T-cell (primary cell): ENCODE measurements around the gene SDK2. TPM values are rescaled to one million over a fixed set of nuclear protein-coding genes. Genes with fewer than 3 reads are reported as not detected.

ENCODE experiments used
- ATAC-seq, 4 experiments: fragments of 200-7000 bp in 3 of 4; fragments of 150-1000 bp in 1 of 4; cut with Tn5 transposase; replicated peaks in 1 of 4; 1 replicate in 3 of 4; 2 replicates in 1 of 4; pipeline ENCODE4 v1.10.0; 2021; ENCODE audit warnings: moderate library complexity in 3 of 4, mild to moderate bottlenecking in 2 of 4, moderate number of reproducible peaks in 1 of 4
- CTCF ChIA-PET, 2 donors: fragments of 300-600 bp; sonication (Branson Sonifier 250); formaldehyde crosslinking; loops; one replicate each; lab custom pipeline; 2022; ENCODE audit warnings: antibody characterized with exemption in 2 of 2; lab: Charles Lee
- POLR2A ChIA-PET, 2 donors: fragments of 300-600 bp; sonication (Branson Sonifier 250); formaldehyde crosslinking; loops; one replicate each; lab custom pipeline; 2022; ENCODE audit warnings: antibody characterized with exemption in 2 of 2; lab: Charles Lee
- DNase-seq, 35 experiments: peaks; one replicate each; pipeline versions ENCODE4 v3.0.0 to v3.0.0-alpha.2; 2013 to 2023
- H3K27ac ChIP-seq: one replicate; pipeline ENCODE4 v1.5.1; 2013; ENCODE audit warnings: low read length
- H3K27me3 ChIP-seq, 2 experiments: replicated peaks in 1 of 2; 1 replicate in 1 of 2; 2 replicates in 1 of 2; pipeline versions ENCODE4 v1.6.1 to v1.7.0; 2013; ENCODE audit warnings: low read length in 1 of 2, mixed read lengths in 1 of 2; ENCODE audit not compliant: control insufficient read depth in 2 of 2, insufficient read depth in 2 of 2; ENCODE audit errors: extremely low read depth in 1 of 2
- H3K36me3 ChIP-seq, 2 donors: 1 replicate in 1 of 2; 2 replicates in 1 of 2; pipeline versions ENCODE4 v1.6.1 to v1.7.0; 2013; ENCODE audit warnings: low read length in 1 of 2; ENCODE audit not compliant: control insufficient read depth in 2 of 2, insufficient read depth in 1 of 2; ENCODE audit errors: extremely low read depth in 1 of 2
- H3K4me1 ChIP-seq, 2 experiments: 1 replicate in 1 of 2; 2 replicates in 1 of 2; pipeline versions ENCODE4 v1.6.1 to v1.7.0; 2013; ENCODE audit warnings: low read length in 2 of 2, mixed read lengths in 1 of 2; ENCODE audit not compliant: insufficient read depth in 2 of 2, control insufficient read depth in 1 of 2; ENCODE audit errors: extremely low read depth in 1 of 2
- H3K4me3 ChIP-seq, 2 donors: 1 replicate in 1 of 2; 2 replicates in 1 of 2; pipeline versions ENCODE4 v1.5.1 to v1.7.0; 2013; ENCODE audit warnings: mild to moderate bottlenecking in 2 of 2, low read length in 1 of 2, moderate library complexity in 1 of 2; ENCODE audit not compliant: control insufficient read depth in 1 of 2; ENCODE audit errors: extremely low read depth in 1 of 2
- H3K9me3 ChIP-seq: 2 replicates; pipeline ENCODE4 v1.7.0; 2013
- H3K27ac Mint-ChIP-seq, 2 donors: one replicate each; pipeline ENCODE4 v1.8.0; 2020 to 2021; ENCODE audit warnings: mild to moderate bottlenecking in 2 of 2, mixed read lengths in 2 of 2
- H3K27me3 Mint-ChIP-seq, 2 donors: one replicate each; pipeline ENCODE4 v1.8.0; 2021 to 2022; ENCODE audit warnings: mixed read lengths in 2 of 2
- H3K36me3 Mint-ChIP-seq: one replicate; pipeline ENCODE4 v1.8.0; 2021; ENCODE audit warnings: mixed read lengths
- H3K4me1 Mint-ChIP-seq, 3 donors: one replicate each; pipeline ENCODE4 v1.8.0; 2020 to 2022; ENCODE audit warnings: mixed read lengths in 3 of 3, mild to moderate bottlenecking in 1 of 3
- H3K4me3 Mint-ChIP-seq, 3 donors: one replicate each; pipeline ENCODE4 v1.8.0; 2020 to 2022; ENCODE audit warnings: mild to moderate bottlenecking in 3 of 3, mixed read lengths in 3 of 3, moderate library complexity in 3 of 3
- H3K9me3 Mint-ChIP-seq, 3 donors: one replicate each; pipeline ENCODE4 v1.8.0; 2020 to 2022; ENCODE audit warnings: mixed read lengths in 3 of 3
- WGBS: methylation state at CpG from one replicate; pipeline ENCODE4 v1.1.5; 2013; ENCODE audit warnings: missing lambda C conversion rate; ENCODE audit not compliant: insufficient coverage; 5-methylcytosine and 5-hydroxymethylcytosine counted together
- total RNA-seq, 35 experiments: library from RNA in 6 of 35; stranded (reverse) in 6 of 35; fragments of 120-200 nt in 1 of 35; gene quantifications; one replicate each; pipeline versions ENCODE4 v1.2.1 to v1.2.4 and lab custom pipeline; 2013 to 2026

The SDK2 gene
- total RNA-seq, 5 donors from 2014 or later (not counting 1 experiment from before 2014, with no cell fraction given), result 2.9 to 8.3 (median 4.8) TPM

- Histone ChIP-seq H3K4me3 (no peak overlapping the region), H3K4me1 (no peaks in the 10 kb centered on the region), H3K27me3 (peaks cover 0 to 12% of the 10 kb centered on the region in 2 experiments), H3K27ac (no peak overlapping the region), H3K9me3 (no peaks in the 10 kb centered on the region), H3K36me3 (no peaks in the 10 kb centered on the region)
- Mint-ChIP-seq H3K4me1 (no peaks in the 10 kb centered on the region), H3K27ac (no peak overlapping the region), H3K36me3 (no peaks in the 10 kb centered on the region), H3K27me3 (no peaks in the 10 kb centered on the region), H3K4me3 (no peak overlapping the region), H3K9me3 (no peaks in the 10 kb centered on the region)
- DNase-seq (no peak), ATAC-seq (no peak)
- CTCF ChIA-PET, result no interaction called here
- 96% methylated on average over 5 of the region's 13 CpGs for WGBS
- POLR2A ChIA-PET, result no interaction called here
Measured at GRCh38 chr17:73352261-73352660, 292.0 kb downstream of the SDK2 start.

GRCh38 chr17:73351764-73352163, 292.5 kb downstream of the SDK2 start:
- Histone ChIP-seq H3K36me3 (no peaks in the 10 kb centered on the region), H3K4me1 (no peaks in the 10 kb centered on the region), H3K27ac (no peak overlapping the region), H3K9me3 (no peaks in the 10 kb centered on the region), H3K4me3 (no peak overlapping the region), H3K27me3 (peaks cover 0 to 11% of the 10 kb centered on the region in 2 experiments)
- H3K27me3 Mint-ChIP-seq, result no peaks in the 10 kb centered on the region
- DNase-seq (no peak), ATAC-seq (no peak)
- H3K4me1 Mint-ChIP-seq, result no peaks in the 10 kb centered on the region
- POLR2A ChIA-PET, result no interaction called here
- no peaks in the 10 kb centered on the region for H3K36me3 Mint-ChIP-seq
- no peak overlapping the region for H3K4me3 Mint-ChIP-seq
- H3K27ac Mint-ChIP-seq, result no peak overlapping the region
- H3K9me3 Mint-ChIP-seq, result no peaks in the 10 kb centered on the region
- CTCF ChIA-PET, result no interaction called here
- 75% methylated on average over 3 of the region's 3 CpGs for WGBS

- H3K4me3 Mint-ChIP-seq, result no peak overlapping the region
- H3K4me3 ChIP-seq, result no peak overlapping the region
- POLR2A ChIA-PET, result no interaction called here
- 100% methylated on average over 5 of the region's 5 CpGs for WGBS
- no peaks in the 10 kb centered on the region for H3K9me3 Mint-ChIP-seq
- no peak overlapping the region for H3K27ac Mint-ChIP-seq
- no peaks in the 10 kb centered on the region for H3K36me3 ChIP-seq
- H3K27ac ChIP-seq, result no peak overlapping the region
- CTCF ChIA-PET, result no interaction called here
- DNase-seq (no peak), ATAC-seq (no peak)
- H3K27me3 Mint-ChIP-seq, result no peaks in the 10 kb centered on the region
- H3K36me3 Mint-ChIP-seq, result no peaks in the 10 kb centered on the region
- no peaks in the 10 kb centered on the region for H3K9me3 ChIP-seq
- no peaks in the 10 kb centered on the region for H3K4me1 ChIP-seq
- peaks cover 0 to 10% of the 10 kb centered on the region in 2 experiments for H3K27me3 ChIP-seq
- H3K4me1 Mint-ChIP-seq, result no peaks in the 10 kb centered on the region
Measured at GRCh38 chr17:73350864-73351263, 293.4 kb downstream of the SDK2 start.

- Mint-ChIP-seq H3K9me3 (no peaks in the 10 kb centered on the region), H3K27me3 (no peaks in the 10 kb centered on the region)
Measured at GRCh38 chr17:73349647-73350046, 294.6 kb downstream of the SDK2 start.

GRCh38 chr17:73349138-73349537, 295.1 kb downstream of the SDK2 start:
- Histone ChIP-seq H3K9me3 (no peaks in the 10 kb centered on the region), H3K4me3 (no peak overlapping the region), H3K27me3 (peaks cover 0 to 16% of the 10 kb centered on the region in 2 experiments), H3K27ac (no peak overlapping the region), H3K4me1 (no peaks in the 10 kb centered on the region), H3K36me3 (no peaks in the 10 kb centered on the region)
- Mint-ChIP-seq H3K4me1 (no peaks in the 10 kb centered on the region), H3K36me3 (no peaks in the 10 kb centered on the region), H3K9me3 (no peaks in the 10 kb centered on the region), H3K27me3 (no peaks in the 10 kb centered on the region), H3K4me3 (no peak overlapping the region), H3K27ac (no peak overlapping the region)
- ATAC-seq, result no peak
- DNase-seq, result no peak
- 77% methylated on average over 5 of the region's 6 CpGs for WGBS
- ChIA-PET POLR2A (no interaction called here), CTCF (no interaction called here)

More at GRCh38 chr17:73349647-73350046, 294.6 kb downstream of the SDK2 start:
- ChIA-PET CTCF (no interaction called here), POLR2A (no interaction called here)
- Histone ChIP-seq H3K4me3 (no peak overlapping the region), H3K4me1 (no peaks in the 10 kb centered on the region), H3K9me3 (no peaks in the 10 kb centered on the region), H3K27ac (no peak overlapping the region), H3K36me3 (no peaks in the 10 kb centered on the region), H3K27me3 (peaks cover 0 to 11% of the 10 kb centered on the region in 2 experiments)
- DNase-seq (no peak), ATAC-seq (no peak)
- Mint-ChIP-seq H3K4me3 (no peak overlapping the region), H3K36me3 (no peaks in the 10 kb centered on the region), H3K4me1 (no peaks in the 10 kb centered on the region), H3K27ac (no peak overlapping the region)
- 98% methylated on average over 6 of the region's 9 CpGs for WGBS

- H3K27ac Mint-ChIP-seq, result no peak overlapping the region
- Histone ChIP-seq H3K4me1 (no peaks in the 10 kb centered on the region), H3K4me3 (no peak overlapping the region), H3K9me3 (no peaks in the 10 kb centered on the region), H3K27ac (no peak overlapping the region), H3K27me3 (peaks cover 0 to 20% of the 10 kb centered on the region in 2 experiments), H3K36me3 (no peaks in the 10 kb centered on the region)
- ATAC-seq (no peak), DNase-seq (no peak)
- no peaks in the 10 kb centered on the region for H3K36me3 Mint-ChIP-seq
- CTCF ChIA-PET, result no interaction called here
- H3K9me3 Mint-ChIP-seq, result no peaks in the 10 kb centered on the region
- WGBS, result 63% methylated on average over 4 of the region's 4 CpGs
- H3K4me3 Mint-ChIP-seq, result no peak overlapping the region
- POLR2A ChIA-PET, result no interaction called here
- H3K27me3 Mint-ChIP-seq, result no peaks in the 10 kb centered on the region
- no peaks in the 10 kb centered on the region for H3K4me1 Mint-ChIP-seq
Measured at GRCh38 chr17:73348829-73349095, 295.5 kb downstream of the SDK2 start.
